Right ventricle myocardium inferior (tissue), 1 donor: ENCODE data around the gene CRYBG2. TPM values are rescaled to one million over a fixed set of nuclear protein-coding genes. Genes with fewer than 3 reads are reported as not detected.
A peak's percentile ranks its signal among the peaks of the same experiment; 100 is the strongest.
"Not testable (repeated sequence)": the region's sequence is repeated elsewhere in the genome, so short reads cannot be mapped to it uniquely, and the experiment has no call there.

Source experiments
- ATAC-seq: fragments of 200-7000 bp; cut with Tn5 transposase; one replicate; pipeline ENCODE4 v1.9.1; 2020; ENCODE audit warnings: mild to moderate bottlenecking, moderate library complexity
- DNase-seq: peaks from one replicate; pipeline ENCODE4 v3.0.0; 2021; ENCODE audit errors: missing footprints
- intact Hi-C: fragments of 100-400 bp; cut with DNase I; formaldehyde crosslinking; loops from one replicate; pipeline ENCODE4 v1.11.0; 2022
- long read RNA-seq: library from polyadenylated mRNA; unstranded; transcript quantifications from one replicate; pipeline ENCODE4 v2.0.0, GENCODE V29; 2021
- total RNA-seq: library from RNA; stranded (reverse); fragmentation: NEBNext Ultra II Directional; extraction: Animal tissue kit (Norgen Biotek cat#: 25700); gene quantifications from one replicate; pipeline ENCODE4 v1.2.1, GENCODE V29; 2021
- donor health status: DM: no; HTN: yes; CAD: no; lungs with severe emphysema.

CRYBG2 gene, protein sequence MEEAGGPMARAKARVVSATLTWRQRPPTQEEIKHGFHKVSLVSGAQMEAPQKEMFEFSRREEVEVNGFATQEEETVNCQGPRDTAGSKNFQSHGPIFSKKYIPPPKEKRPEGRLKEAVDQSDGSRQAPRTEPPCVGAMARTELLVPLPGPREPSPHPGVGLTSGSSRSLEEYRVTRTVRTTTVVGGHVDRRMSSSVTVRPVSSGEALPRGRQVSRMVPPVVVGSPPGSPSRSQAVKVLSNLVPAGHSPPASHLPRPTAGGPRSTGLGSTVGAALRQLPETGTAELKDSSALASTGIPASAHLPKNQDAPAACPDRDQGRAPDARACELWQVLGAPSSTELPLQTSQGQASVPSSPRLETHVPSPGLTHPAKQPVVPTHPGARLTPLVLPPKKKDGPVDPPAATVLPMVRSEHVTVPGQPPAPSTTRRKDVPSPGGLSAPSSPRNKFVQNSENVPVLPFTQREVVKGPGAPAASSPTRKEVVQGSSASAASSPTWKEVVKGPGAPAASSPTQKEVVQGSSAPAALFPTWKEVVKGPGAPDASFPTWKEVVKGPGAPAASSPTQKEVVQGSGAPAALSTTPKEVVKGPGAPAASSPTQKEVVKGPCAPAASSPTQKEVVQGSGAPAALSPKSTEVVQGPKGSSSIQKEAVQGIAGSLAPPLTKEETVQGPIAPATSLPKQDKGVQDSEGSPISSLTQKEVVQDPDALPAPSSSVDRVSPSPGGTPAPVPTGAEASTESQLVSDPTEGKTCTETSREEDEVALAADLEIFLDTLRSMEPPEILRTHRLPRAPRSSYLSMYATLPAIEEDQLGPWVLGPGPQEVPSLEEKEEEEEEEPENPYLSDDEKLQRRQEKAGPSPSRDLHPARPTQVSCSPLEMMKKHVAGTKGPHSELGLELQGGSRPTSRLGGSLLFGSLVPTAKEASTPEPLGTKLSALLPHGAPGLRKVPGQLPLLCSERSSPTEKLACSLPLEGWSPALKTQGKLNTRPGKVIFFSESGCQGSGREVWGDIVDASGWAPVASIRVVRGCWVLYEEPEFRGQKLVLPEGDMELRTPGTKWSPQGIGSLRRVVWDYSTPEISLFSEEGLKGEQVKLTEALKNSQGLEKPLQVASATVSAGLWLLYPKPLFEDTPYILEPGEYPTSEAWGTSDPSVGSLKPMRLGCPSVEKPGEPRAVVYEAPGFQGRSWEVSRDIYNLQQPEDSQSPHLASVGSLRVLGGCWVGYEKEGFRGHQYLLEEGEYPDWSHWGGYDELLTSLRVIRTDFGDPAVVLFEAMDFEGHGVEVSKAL (N-terminal part only)
- total RNA-seq: not detected
- long read RNA-seq: 0 reads

DNA sequence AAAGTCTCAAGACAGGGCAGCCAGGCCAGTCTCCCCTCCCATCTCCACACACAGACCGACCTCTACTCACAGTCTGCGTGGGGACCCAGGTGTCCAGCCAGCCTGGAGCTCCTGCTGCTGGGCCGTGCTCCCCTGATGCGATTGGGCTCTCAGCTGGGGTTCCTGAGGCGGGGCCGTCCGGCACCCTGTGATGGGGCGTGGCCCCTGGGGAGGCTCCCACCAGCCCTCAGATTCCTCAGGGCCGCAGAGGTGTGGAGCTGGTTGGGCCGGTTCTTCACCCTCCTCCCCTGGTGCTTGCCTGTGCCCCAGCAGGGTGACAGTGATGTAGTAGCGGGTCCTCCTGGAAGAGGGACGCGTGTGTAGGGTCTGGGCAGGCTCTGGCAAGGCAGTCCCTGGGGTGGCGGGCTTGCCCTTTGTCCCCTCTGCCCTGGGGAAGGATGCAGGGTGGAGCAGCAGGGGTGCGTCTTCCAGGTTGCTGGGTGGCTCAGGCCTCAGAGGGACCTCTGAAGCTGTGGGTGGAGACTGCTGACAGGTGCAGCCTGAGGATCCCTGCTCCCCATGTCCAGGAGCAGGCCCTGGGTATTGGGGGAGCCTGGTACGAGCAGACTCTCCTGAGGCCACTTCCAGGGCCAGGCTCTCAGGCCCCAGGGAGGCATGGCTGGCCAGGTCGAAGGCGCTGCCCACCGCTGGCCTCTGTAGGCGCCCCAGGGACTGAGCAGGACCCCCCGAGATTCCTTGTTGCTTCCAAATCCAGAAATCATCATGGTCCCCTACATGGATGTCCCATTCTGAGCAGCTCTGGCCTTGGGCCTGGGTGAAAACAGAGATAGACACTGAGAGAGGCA is at the start of gene CRYBG2:
Gene CRYBG2 (minus strand): TSS at position 155 of the 845 bp plus-strand sequence. CDS start 7,473 bp downstream, outside the sequence.
- no peak for ATAC-seq

DNA sequence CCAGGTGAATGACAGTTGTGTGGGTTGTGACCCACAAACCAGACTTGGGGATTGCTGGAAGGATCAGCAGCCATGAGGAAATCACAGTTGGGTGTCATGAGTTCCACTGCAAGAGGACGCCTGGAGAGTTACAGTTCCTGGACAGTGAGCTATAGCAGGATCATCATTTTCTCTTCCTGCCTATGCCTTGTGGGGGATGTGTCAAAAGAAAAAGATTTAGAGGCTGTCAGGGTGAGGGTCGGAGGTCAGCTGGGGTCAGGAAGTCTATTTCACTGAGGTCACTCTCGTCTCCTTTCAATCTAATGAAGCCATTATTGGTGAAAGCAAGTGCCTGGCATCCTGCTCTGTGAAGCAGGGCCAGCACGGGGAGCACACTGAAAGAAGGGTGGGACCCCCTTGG is 49.7 kb upstream of the CRYBG2 start:
- intact Hi-C loops: no loop called here
- ATAC-seq: no peak
- no peak for DNase-seq

More for the DNA sequence above, at the start of gene CRYBG2:
- intact Hi-C loops: no loop called here
- DNase-seq: no peak

DNA sequence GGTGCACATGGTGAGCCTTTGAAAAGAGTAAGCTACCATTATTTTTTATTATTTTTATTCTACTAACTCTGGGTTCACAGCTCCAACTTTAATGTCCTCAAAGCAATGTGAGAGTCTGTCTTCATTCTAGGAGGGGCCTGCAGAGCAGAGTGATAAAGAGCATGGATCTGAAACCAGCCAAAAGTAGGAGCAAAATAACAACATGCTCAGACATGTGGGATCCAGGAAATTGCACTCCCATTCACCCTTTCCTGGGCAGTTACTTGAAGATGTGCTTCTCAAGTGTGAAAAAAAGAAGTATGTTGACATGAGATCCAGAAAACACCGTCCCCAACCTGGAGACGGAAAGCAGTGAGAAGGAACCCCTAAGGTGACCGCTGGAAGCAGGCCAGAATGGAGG is 48.0 kb upstream of the CRYBG2 start:
- no peak for ATAC-seq
- intact Hi-C loops: no loop called here
- no peak for DNase-seq

DNA sequence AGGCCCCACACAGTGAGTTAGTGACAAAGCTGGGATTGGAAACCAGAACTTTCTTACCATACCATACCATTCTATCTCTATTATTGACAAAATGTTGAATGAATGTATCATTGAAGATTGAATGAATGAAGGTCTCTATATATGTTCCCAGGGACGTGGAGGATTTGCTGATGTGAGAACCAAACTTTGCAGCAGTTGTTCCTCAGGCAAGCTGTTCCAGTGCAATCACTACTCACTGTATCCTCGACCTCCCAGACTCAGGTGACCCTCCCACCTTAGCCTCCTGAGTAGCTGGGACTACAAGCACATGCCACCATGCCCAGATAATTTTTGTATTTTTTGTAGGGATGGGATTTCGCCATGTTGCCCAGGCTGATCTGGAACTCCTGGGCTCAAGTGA is 45.1 kb upstream of the CRYBG2 start:
- intact Hi-C loops: no loop called here
- DNase-seq (no peak), ATAC-seq (no peak)

DNA sequence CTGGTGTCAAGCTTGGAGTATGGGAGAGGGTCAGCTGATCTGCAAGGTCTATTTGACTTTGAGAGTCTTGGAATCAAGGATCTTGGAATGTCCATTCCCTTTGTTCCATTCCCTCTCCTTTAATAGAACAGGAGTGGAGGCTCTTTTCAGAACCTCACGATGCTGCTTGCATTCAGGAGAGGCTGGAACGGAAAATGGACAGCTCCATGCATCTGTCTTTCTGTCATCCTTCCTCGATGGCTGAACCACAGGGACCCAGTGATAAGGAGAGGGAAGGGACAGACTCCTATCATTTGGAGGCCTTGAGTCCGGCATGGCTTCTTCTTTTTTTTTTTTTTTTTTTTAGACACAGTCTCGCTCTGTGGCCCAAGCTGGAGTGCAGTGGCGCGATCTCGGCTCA is 41.8 kb upstream of the CRYBG2 start:
- no peak for ATAC-seq
- DNase-seq: no peak
- intact Hi-C loops: no loop called here

DNA sequence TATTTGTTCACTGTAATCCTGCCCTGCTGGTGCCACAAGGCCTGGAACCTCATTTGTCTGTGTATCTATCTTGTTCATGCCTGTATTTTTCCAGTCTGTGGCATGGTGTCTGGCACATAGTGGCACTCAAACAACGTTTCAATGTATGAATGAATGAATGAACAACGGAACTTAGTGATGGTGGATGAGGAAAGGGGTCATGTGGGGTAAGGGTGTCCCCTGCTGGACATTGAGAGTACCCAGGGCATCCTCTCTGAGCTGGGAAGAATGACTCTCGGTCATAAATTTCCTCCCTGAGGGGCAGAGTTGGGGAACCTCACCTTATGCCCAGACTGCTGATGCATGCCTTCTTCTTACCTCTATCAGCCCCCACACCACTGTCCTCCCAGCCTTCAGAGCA is 37.5 kb upstream of the CRYBG2 start:
- DNase-seq (no peak), ATAC-seq (no peak)
- intact Hi-C loops: no loop called here

DNA sequence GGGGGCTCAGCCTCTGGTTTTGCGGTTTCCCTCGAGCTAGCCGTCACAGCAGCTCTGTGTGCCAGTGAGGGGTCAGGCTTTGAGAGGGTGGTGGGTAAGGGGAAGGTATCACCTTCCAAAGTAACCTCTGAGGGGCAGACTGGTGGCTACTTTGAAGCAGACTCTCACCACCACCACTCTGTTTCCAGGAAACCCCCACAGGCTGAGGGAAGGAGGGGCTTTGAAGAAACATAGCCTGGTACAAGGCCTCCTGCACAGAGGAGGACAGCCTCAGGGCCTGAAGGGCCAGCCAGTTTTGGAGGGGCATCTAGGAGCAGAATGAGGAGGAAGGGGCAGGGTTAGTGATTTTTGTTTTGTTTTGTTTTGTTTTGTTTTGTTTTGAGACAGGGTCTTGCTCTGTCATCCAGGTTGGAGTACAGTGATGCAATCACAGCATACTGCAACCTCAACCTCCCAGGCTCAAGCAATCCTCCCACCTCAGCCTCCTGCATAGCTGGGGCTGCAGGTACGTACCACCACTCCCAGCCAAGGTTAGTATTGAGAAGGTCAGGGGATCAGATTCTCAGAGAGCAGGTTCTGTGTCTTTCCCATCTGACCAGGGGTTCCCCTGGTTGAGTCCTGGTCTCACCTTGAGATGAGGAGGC is 35.8 kb upstream of the CRYBG2 start:
- ATAC-seq: no peak
- DNase-seq: no peak
- intact Hi-C loops: no loop called here

DNA sequence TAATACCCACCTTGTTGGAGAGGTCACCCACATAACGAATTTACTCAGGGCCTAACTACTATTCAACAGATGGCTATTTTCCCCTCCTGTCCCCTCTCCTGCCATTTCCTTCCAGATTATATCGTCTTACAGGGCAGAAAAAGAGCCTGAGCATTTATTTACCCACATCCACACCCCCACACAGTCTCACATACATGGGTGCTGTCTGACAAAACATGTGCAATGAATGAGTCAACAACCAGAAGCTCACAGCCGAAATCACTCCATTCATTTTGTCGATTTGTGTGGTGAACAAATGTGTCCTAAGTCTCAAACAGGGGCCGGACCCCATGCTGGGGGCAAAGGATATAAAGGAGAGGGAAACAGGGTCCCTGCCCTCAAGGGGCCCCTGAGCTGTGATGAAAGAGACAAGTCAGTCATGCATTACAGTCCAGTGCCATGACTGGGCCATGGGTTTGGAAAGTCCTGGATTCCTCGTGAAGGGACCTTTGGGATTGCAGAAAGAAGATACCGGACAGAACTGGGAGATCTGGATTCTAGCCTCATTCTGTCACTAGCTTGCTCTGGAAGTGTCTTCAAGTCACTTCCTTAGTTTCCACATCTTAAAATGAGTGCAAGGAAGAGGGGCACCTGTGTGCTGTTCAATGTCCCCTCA is 35.0 kb upstream of the CRYBG2 start:
- ATAC-seq: no peak
- intact Hi-C loops: no loop called here
- no peak for DNase-seq

DNA sequence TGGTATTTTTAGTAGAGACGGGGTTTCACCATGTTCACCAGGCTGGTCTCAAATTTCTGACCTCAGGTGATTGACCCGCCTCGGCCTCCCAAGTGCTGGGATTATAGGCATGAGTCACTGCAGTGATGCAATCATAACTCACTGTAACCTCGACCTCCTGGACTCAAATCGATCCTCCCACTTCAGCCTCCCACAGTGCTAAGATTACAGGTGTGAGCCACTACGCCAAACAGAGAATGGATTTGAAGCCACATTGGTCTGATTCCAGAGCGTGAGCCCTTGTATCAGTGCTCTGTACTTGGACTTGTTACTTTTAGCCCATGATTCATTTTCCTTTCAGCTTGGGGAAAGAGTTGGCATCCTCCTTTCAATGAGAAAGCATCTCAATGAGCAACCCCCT is 33.5 kb upstream of the CRYBG2 start:
- DNase-seq: no peak
- intact Hi-C loops: no loop called here
- ATAC-seq: no peak

DNA sequence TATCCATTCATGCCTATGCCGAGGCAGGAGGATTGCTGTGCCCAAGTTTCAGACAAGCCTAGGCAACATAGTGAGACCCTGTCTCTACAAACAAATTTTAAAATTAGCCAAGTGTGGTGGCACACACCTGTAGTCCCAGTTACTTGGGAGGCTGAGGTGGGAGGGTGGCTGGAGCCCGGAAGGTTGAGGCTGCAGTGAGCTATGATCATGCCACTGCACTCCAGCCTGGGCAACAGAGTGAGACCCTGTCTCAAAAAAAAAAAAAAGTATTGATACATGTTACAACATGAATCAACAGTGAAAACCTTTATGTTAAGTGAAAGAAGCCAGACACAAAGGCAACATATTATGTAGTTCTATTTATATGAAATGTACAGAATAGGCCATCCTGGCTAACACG is 31.1 kb upstream of the CRYBG2 start:
- ATAC-seq, intact Hi-C loops, DNase-seq: not testable (repeated sequence)

DNA sequence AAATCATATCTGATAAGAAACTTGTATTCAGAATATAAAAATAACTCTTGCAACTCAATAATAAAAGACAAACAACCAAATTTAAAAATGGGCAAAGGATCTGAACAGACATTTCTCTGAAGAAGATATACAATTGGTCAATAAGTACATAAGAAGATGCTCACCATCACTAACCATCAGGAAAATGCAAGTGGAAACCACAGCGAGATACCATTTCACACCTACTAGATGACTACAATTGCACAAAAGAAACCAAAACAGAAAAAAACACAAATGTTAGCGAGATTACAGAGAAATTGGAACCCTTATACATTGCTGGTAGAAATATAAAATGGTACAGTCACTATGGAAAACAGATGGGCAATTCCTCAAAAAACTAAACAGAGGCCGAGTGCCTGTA is 30.1 kb upstream of the CRYBG2 start:
- ATAC-seq: no peak
- intact Hi-C loops: no loop called here

DNA sequence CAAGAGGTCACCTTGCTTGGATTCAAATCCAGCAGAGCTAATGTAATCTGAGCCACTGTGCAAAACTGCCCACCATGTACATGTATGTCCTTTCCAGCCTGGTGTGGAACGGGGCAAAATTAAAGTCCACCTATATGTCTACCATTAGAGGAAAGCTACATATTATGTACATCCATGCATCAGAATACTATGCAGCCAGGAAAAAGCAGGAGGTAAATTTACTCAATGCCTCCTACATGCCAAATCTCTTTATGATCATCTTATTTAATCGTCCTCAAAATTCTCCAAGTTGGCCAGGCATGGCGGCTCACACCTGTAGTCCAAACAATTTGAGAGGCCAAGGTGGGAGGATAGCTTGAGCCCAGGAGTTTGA is 24.9 kb upstream of the CRYBG2 start:
- intact Hi-C loops: no loop called here
- DNase-seq (no peak), ATAC-seq (no peak)

More for the DNA sequence above, 30.1 kb upstream of the CRYBG2 start:
- DNase-seq: no peak

DNA sequence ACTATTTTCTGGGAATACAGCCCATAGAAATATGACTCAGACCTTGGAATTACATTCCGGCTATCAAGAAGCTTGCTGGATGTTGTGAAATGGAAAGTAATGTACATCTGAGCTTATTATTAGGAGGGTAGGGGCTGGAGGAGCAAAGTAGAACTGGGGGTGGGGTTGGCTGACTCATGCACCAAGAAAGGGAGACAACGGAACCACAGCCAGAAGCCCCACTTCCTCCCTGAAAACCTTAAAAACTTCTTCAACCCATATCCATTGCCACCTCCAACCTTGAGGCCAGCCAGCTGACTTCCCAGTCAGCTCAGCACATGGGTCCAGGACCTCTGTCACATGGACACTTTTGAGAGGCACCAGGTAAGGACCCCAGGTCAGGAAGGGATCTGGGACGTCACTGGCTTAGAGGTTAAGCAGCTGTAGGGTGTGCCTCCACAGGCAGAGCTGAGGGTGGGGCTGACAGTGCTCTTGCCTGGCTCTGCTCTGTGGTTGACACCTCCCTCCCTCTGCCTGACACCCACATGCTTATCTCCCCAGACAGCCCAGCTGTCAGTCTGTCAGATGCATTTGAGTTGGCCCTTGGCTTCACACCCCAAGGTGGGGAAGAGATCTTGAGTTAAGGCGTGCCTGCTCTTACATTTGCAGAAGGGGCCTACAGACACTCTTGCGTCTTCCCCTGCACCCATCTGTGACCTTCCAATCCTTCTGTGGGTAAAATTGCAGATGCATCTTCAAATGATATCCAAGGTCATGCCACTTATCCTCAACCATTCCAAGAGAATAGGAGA is 24.4 kb upstream of the CRYBG2 start:
- DNase-seq (no peak), ATAC-seq (peak; percentile 46)
- intact Hi-C loops: no loop called here

DNA sequence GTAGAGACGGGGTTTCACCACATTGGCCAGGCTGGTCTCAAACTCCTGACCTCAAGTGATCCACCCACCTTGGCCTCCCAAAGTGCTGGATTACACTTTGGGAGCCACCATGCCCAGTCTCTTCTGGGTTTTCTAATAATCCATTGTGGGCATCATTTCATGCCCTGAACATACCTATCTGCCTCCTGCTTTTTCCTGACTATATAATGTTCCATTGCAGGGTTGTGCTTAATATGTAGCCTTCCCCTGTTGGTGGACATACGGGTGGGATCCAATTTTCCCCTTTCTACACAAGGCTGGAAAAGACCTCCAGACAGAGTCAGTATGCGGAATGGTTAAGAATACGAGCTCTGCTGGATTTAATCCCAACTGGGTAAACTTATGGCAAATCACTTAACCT is 22.1 kb upstream of the CRYBG2 start:
- no peak for ATAC-seq
- no peak for DNase-seq
- intact Hi-C loops: no loop called here

DNA sequence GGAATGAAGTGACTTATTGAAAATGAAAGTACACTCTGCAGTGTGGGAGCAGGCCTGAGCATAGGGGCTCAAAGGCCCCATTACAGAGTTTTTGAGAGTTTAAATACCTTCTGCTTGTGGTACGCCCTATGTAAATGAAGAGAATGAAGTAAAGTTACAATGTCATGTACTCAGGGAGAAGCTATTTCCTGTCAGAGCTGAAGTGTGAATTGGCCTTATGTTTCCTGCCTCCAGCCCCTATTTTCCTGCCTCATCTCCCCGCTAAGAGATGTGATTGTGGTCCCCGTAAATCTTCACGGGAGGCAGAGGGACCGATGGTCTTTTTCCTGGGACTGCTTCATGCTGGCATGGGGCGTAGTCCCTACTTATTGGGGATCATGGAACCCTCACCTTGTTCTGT is 21.2 kb upstream of the CRYBG2 start:
- intact Hi-C loops: no loop called here
- ATAC-seq (no peak), DNase-seq (no peak)

DNA sequence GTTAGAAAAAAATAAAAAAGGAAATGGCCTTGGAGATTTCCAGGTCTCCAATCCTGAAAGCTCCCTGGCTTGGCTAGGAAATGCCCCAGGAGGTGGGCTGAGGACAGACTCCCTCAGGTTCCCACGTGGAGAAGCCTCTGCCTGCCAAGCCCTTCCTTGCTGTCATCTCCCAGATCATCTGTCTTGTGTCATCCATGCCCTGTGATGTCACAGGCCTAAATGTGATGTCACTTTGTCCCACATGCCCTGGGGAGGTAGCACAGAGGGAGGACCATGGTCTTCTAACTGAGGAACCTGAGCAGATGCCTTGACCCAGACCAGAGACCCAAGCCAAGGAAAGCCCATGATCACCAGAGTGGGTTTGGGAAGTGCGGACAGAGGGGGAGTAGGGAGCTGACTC is 20.4 kb upstream of the CRYBG2 start:
- intact Hi-C loops, DNase-seq, ATAC-seq: not testable (repeated sequence)

DNA sequence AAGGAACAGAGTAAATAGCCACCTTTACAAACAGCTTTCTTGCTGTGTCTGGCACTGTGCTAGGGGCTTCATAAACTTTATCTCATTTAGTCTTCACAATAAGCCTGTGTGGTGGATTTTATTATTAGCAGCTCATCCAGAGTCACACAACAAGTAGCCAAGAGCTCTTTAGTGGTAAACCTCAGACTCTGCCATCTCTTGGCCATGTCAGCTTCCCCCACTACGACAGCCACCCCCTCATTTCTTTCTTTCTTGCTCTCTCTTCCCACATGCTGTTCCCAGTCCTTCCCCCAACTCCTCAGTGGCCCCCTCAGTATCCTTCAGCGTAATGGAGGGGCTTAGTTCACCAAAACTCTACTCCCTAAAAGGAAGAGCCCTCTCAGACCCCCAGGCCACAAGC is 19.9 kb upstream of the CRYBG2 start:
- intact Hi-C loops: no loop called here
- no peak for ATAC-seq
- DNase-seq: no peak
